ENCODE results near the gene TRRAP. TPM values are rescaled to one million over a fixed set of nuclear protein-coding genes. Genes with fewer than 3 reads are reported as not detected.

TRRAP gene
- total RNA-seq, 4 donors from 2014 or later, result 15.2 to 18.8 (median 17.0) TPM

- TF ChIP-seq POLR2A (IDR thresholded peaks at IDR 0.05) (no peak), CTCF (IDR thresholded peaks at IDR 0.05 in 4 of 5, conservative IDR thresholded peaks at IDR 0.05 in 1 of 5) (no peak)
- Histone ChIP-seq H3K4me3 (peak overlapping the region in 2 of 4 donors; percentile 92 to 98), H3K36me3 (peaks cover 0 to 34% of the 10 kb centered on the region in 2 donors)
Observed at GRCh38 chr7:98880485-98880884, 2.2 kb downstream of the TRRAP start.

GRCh38 chr7:98881561-98882315 lies 3.4 kb downstream of the TRRAP start:
- H3K4me1 ChIP-seq, result peaks cover 13 to 16% of the 10 kb centered on the region in 2 donors
- in situ Hi-C loops (cut with MboI; ENCODE audit: low sequenced_read_pairs in 4 of 4), result no loop called here
- peaks cover 0 to 39% of the 10 kb centered on the region in 2 donors for H3K36me3 ChIP-seq
- intact Hi-C loops (cut with DNase I; ENCODE audit: low total_unique reads), result no loop called here
- H3K9me3 ChIP-seq, result no peaks in the 10 kb centered on the region
- H3K27me3 ChIP-seq, result no peaks in the 10 kb centered on the region
- DNase-seq (no peak), ATAC-seq (no peak)
- no peak overlapping the region for H3K4me3 ChIP-seq
- TF ChIP-seq CTCF (IDR thresholded peaks at IDR 0.05 in 4 of 5, conservative IDR thresholded peaks at IDR 0.05 in 1 of 5) (no peak), POLR2A (IDR thresholded peaks at IDR 0.05) (no peak)
- H3K27ac ChIP-seq, result no peak overlapping the region

More at GRCh38 chr7:98880485-98880884, 2.2 kb downstream of the TRRAP start:
- no peak for ATAC-seq
- peaks cover 13 to 16% of the 10 kb centered on the region in 2 donors for H3K4me1 ChIP-seq
- no peaks in the 10 kb centered on the region for H3K9me3 ChIP-seq
- in situ Hi-C loops (cut with MboI; ENCODE audit: low sequenced_read_pairs in 4 of 4), result no loop called here
- intact Hi-C loops (cut with DNase I; ENCODE audit: low total_unique reads), result no loop called here
- DNase-seq, result no peak
- peak overlapping the region; percentile 88 to 98 (median 97) for H3K27ac ChIP-seq
- H3K27me3 ChIP-seq, result no peaks in the 10 kb centered on the region

GRCh38 chr7:98884416-98884815 lies 6.1 kb downstream of the TRRAP start:
- TF ChIP-seq CTCF (IDR thresholded peaks at IDR 0.05 in 4 of 5, conservative IDR thresholded peaks at IDR 0.05 in 1 of 5), result no peak
- TF ChIP-seq POLR2A (IDR thresholded peaks at IDR 0.05), result no peak
- no peak for ATAC-seq
- in situ Hi-C loops (cut with MboI; ENCODE audit: low sequenced_read_pairs in 4 of 4), result no loop called here

GRCh38 chr7:98887038-98887437 lies 8.7 kb downstream of the TRRAP start:
- intact Hi-C loops (cut with DNase I; ENCODE audit: low total_unique reads), result no loop called here

More at GRCh38 chr7:98884416-98884815, 6.1 kb downstream of the TRRAP start:
- Histone ChIP-seq H3K4me3 (no peak overlapping the region), H3K27ac (no peak overlapping the region), H3K36me3 (peaks cover 0 to 55% of the 10 kb centered on the region in 2 donors), H3K9me3 (no peaks in the 10 kb centered on the region), H3K27me3 (no peaks in the 10 kb centered on the region), H3K4me1 (peaks cover 10 to 13% of the 10 kb centered on the region in 2 donors)
- no peak for DNase-seq
- intact Hi-C loops (cut with DNase I; ENCODE audit: low total_unique reads), result no loop called here

More at GRCh38 chr7:98887038-98887437, 8.7 kb downstream of the TRRAP start:
- Histone ChIP-seq H3K4me3 (no peak overlapping the region), H3K9me3 (no peaks in the 10 kb centered on the region), H3K27ac (no peak overlapping the region), H3K36me3 (peaks cover 0 to 63% of the 10 kb centered on the region in 2 donors), H3K27me3 (no peaks in the 10 kb centered on the region), H3K4me1 (no peaks in the 10 kb centered on the region)
- in situ Hi-C loops (cut with MboI; ENCODE audit: low sequenced_read_pairs in 4 of 4), result no loop called here
- no peak for DNase-seq
- TF ChIP-seq POLR2A (IDR thresholded peaks at IDR 0.05) (no peak), CTCF (IDR thresholded peaks at IDR 0.05 in 4 of 5, conservative IDR thresholded peaks at IDR 0.05 in 1 of 5) (no peak)
- no peak for ATAC-seq
